Keratinocyte (primary cell): ENCODE results near the gene CES1. TPM values are rescaled to one million over a fixed set of nuclear protein-coding genes. Genes with fewer than 3 reads are reported as not detected.

ENCODE experiments used
- DNase-seq: peaks from one replicate; pipeline ENCODE4 v3.0.0-alpha.2; 2011; ENCODE audit warnings: low read depth, missing footprints, low spot score
- FAIRE-seq: peaks from 2 replicates; lab custom pipeline; 2011; peaks lifted over from hg19 to GRCh38; lab: Jason Lieb, UNC
- H2AFZ ChIP-seq: 2 replicates; pipeline ENCODE4 v1.6.0; 2012; ENCODE audit warnings: low read length, control low read depth, inconsistent platforms; ENCODE audit not compliant: control insufficient read depth
- H3K27ac ChIP-seq: 2 replicates; pipeline ENCODE4 v1.5.1; 2011; ENCODE audit warnings: low read length; ENCODE audit not compliant: control insufficient read depth, insufficient read depth
- H3K27me3 ChIP-seq: 3 replicates; pipeline ENCODE4 v1.6.0; 2011; ENCODE audit warnings: low read length; ENCODE audit not compliant: control insufficient read depth, insufficient read depth; ENCODE audit errors: extremely low read depth
- H3K36me3 ChIP-seq, 2 experiments: 2 replicates in 1 of 2; 3 replicates in 1 of 2; pipeline ENCODE4 v1.5.1; 2011; ENCODE audit warnings: low read length in 2 of 2, mild to moderate bottlenecking in 1 of 2; ENCODE audit not compliant: control insufficient read depth in 2 of 2, insufficient read depth in 2 of 2; ENCODE audit errors: extremely low read depth in 1 of 2
- H3K4me1 ChIP-seq: 3 replicates; pipeline ENCODE4 v1.5.1; 2011; ENCODE audit warnings: low read length; ENCODE audit not compliant: control insufficient read depth, insufficient read depth; ENCODE audit errors: extremely low read depth
- H3K4me2 ChIP-seq: 3 replicates; pipeline ENCODE4 v1.6.0; 2011; ENCODE audit warnings: low read depth, low read length; ENCODE audit not compliant: control insufficient read depth, insufficient read depth; ENCODE audit errors: extremely low read depth
- H3K4me3 ChIP-seq, 3 experiments: fragments of 200-600 bp in 1 of 3; sonication (generic) in 1 of 3; 2 replicates in 2 of 3; 3 replicates in 1 of 3; pipeline ENCODE4 v1.5.1; 2011 to 2016; ENCODE audit warnings: low read length in 3 of 3, mild to moderate bottlenecking in 3 of 3, control low read depth in 2 of 3, inconsistent platforms in 1 of 3, low read depth in 1 of 3, mixed read lengths in 1 of 3, mixed run types in 1 of 3, moderate library complexity in 1 of 3; ENCODE audit not compliant: control insufficient read depth in 2 of 3, insufficient read depth in 2 of 3; ENCODE audit errors: extremely low read depth in 1 of 3
- H3K79me2 ChIP-seq: 2 replicates; pipeline ENCODE4 v1.6.0; 2012; ENCODE audit warnings: low read length; ENCODE audit not compliant: control insufficient read depth, insufficient read depth
- H3K9ac ChIP-seq: 3 replicates; pipeline ENCODE4 v1.6.0; 2011; ENCODE audit warnings: low read length; ENCODE audit not compliant: control insufficient read depth, insufficient read depth; ENCODE audit errors: extremely low read depth
- H3K9me1 ChIP-seq: 3 replicates; pipeline ENCODE4 v1.6.0; 2011; ENCODE audit warnings: low read length; ENCODE audit not compliant: control insufficient read depth, insufficient read depth; ENCODE audit errors: extremely low read depth
- H3K9me3 ChIP-seq: 2 replicates; pipeline ENCODE4 v1.5.1; 2012; ENCODE audit warnings: low read depth, low read length; ENCODE audit not compliant: control insufficient read depth
- H4K20me1 ChIP-seq: 3 replicates; pipeline ENCODE4 v1.6.0; 2011; ENCODE audit warnings: low read length; ENCODE audit not compliant: control insufficient read depth, insufficient read depth; ENCODE audit errors: extremely low read depth
- EZH2 ChIP-seq: IDR thresholded peaks from one replicate; pipeline ENCODE4 v1.6.1; 2012; ENCODE audit warnings: inconsistent platforms, mild to moderate bottlenecking, low read length, moderate library complexity
- dilution Hi-C: fragments of 300-500 bp; cut with MboI; formaldehyde crosslinking; loops from one replicate; pipeline ENCODE4 v1.7.0; 2020; ENCODE audit warnings: low sequenced_read_pairs; ENCODE audit not compliant: extremely low pct_ligation_motif_present
- polyA plus RNA-seq, 5 experiments: library from polyadenylated mRNA; depleted of rRNA in 3 of 5; stranded (reverse) in 3 of 5; stranded (forward) in 1 of 5; unstranded in 1 of 5; fragments of >200 nt; gene quantifications; 1 replicate in 1 of 5; 2 replicates in 3 of 5; 3 replicates in 1 of 5; pipeline versions ENCODE4 v1.2.1 to v1.2.3, GENCODE V29; 2011 to 2012; ENCODE audit warnings: missing spikeins in 2 of 5, low read depth in 1 of 5, low replicate concordance in 1 of 5
- TF ChIP-seq, protein P1 (sequence below), 3 experiments: IDR thresholded peaks in 1 of 3; conservative IDR thresholded peaks in 1 of 3; optimal IDR thresholded peaks in 1 of 3; 2 replicates in 2 of 3; 3 replicates in 1 of 3; pipeline versions ENCODE3 to v1.5.1; 2011; ENCODE audit warnings: low read length in 3 of 3, mild to moderate bottlenecking in 3 of 3, moderate library complexity in 2 of 3, control low read depth in 1 of 3, inconsistent platforms in 1 of 3; ENCODE audit not compliant: insufficient read depth in 2 of 3; ENCODE audit errors: extremely low read depth in 1 of 3

The CES1 gene
- polyA plus RNA-seq, 1 donor (not counting 4 experiments of a cell fraction or from before 2014, with no cell fraction given): 0.10 TPM

GRCh38 chr16:55853114-55853513 lies 20.2 kb upstream of the CES1 start:
- no peaks in the 10 kb centered on the region for H3K36me3 ChIP-seq
- no peak overlapping the region for H3K9ac ChIP-seq
- TF ChIP-seq, protein P1, sequence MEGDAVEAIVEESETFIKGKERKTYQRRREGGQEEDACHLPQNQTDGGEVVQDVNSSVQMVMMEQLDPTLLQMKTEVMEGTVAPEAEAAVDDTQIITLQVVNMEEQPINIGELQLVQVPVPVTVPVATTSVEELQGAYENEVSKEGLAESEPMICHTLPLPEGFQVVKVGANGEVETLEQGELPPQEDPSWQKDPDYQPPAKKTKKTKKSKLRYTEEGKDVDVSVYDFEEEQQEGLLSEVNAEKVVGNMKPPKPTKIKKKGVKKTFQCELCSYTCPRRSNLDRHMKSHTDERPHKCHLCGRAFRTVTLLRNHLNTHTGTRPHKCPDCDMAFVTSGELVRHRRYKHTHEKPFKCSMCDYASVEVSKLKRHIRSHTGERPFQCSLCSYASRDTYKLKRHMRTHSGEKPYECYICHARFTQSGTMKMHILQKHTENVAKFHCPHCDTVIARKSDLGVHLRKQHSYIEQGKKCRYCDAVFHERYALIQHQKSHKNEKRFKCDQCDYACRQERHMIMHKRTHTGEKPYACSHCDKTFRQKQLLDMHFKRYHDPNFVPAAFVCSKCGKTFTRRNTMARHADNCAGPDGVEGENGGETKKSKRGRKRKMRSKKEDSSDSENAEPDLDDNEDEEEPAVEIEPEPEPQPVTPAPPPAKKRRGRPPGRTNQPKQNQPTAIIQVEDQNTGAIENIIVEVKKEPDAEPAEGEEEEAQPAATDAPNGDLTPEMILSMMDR (optimal IDR thresholded peaks at IDR 0.05 in 1 of 3, IDR thresholded peaks at IDR 0.05 in 1 of 3, conservative IDR thresholded peaks at IDR 0.05 in 1 of 3; ENCODE audit: extremely low read depth in 1 of 3, insufficient read depth in 2 of 3, low read length in 3 of 3): no peak
- no peak for TF ChIP-seq EZH2
- no peaks in the 10 kb centered on the region for H3K79me2 ChIP-seq
- H2AFZ ChIP-seq: no peak overlapping the region
- no peak overlapping the region for H3K27ac ChIP-seq
- H3K4me2 ChIP-seq: no peak overlapping the region
- FAIRE-seq: no peak
- no peak for DNase-seq
- no peaks in the 10 kb centered on the region for H4K20me1 ChIP-seq
- H3K9me3 ChIP-seq: no peaks in the 10 kb centered on the region
- H3K27me3 ChIP-seq: no peaks in the 10 kb centered on the region
- H3K4me3 ChIP-seq: no peak overlapping the region
- H3K9me1 ChIP-seq: no peaks in the 10 kb centered on the region
- no peaks in the 10 kb centered on the region for H3K4me1 ChIP-seq
- dilution Hi-C loops: no loop called here

- dilution Hi-C loops: loop anchor here (25.0 kb wide), 1 partner anchor 137 kb away; no protein-coding TSS in a partner anchor
Observed at GRCh38 chr16:55849536-55849935, 16.6 kb upstream of the CES1 start.

More at GRCh38 chr16:55849536-55849935, 16.6 kb upstream of the CES1 start:
- no peaks in the 10 kb centered on the region for H3K4me1 ChIP-seq
- no peak for DNase-seq
- no peaks in the 10 kb centered on the region for H3K9me1 ChIP-seq
- H3K27ac ChIP-seq: no peak overlapping the region
- TF ChIP-seq EZH2: no peak
- TF ChIP-seq, protein P1 (optimal IDR thresholded peaks at IDR 0.05 in 1 of 3, IDR thresholded peaks at IDR 0.05 in 1 of 3, conservative IDR thresholded peaks at IDR 0.05 in 1 of 3; ENCODE audit: extremely low read depth in 1 of 3, insufficient read depth in 2 of 3, low read length in 3 of 3): no peak
- no peak overlapping the region for H2AFZ ChIP-seq
- H3K4me2 ChIP-seq: no peak overlapping the region
- H3K27me3 ChIP-seq: peaks cover 7% of the 10 kb centered on the region
- no peaks in the 10 kb centered on the region for H3K9me3 ChIP-seq
- H3K4me3 ChIP-seq: no peak overlapping the region
- H4K20me1 ChIP-seq: no peaks in the 10 kb centered on the region
- H3K79me2 ChIP-seq: no peaks in the 10 kb centered on the region
- no peak for FAIRE-seq
- H3K9ac ChIP-seq: no peak overlapping the region
- no peaks in the 10 kb centered on the region for H3K36me3 ChIP-seq
